Breast epithelium (tissue), 3 donors: ENCODE data around the gene UTP18.

ENCODE experiments used
- POLR2A ChIP-seq: fragments of 450-650 bp; IDR thresholded peaks from one replicate; pipeline ENCODE4 v1.6.1; 2016; ENCODE audit warnings: antibody characterized with exemption, mild to moderate bottlenecking, moderate library complexity
- TF ChIP-seq, protein P1 (sequence below), 3 donors: fragments of 450-650 bp; IDR thresholded peaks; one replicate each; pipeline ENCODE4 v1.5.1; 2016 to 2017; ENCODE audit warnings: antibody characterized with exemption in 3 of 3, mild to moderate bottlenecking in 3 of 3, moderate library complexity in 3 of 3

DNA sequence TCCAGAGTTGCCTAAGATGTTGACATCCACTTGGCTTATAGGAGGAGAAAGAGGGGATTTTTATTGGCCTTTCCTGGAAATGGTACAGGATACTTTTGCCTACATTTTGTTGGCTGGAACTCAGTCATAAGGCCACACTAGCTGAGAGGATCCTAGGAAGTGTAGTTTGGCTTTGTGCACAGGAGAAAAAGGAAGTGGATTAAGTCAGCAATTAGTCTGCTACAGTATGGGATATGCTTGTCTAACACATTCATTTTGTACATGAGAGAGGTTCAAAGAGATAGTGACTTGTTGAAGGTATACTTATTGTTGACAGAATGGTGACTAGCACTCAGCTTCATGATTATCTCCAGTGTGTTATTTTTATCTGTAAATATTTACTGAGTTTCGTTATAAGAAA is 10.3 kb downstream of the UTP18 start:
- TF ChIP-seq POLR2A, result no peak
- TF ChIP-seq, protein P1, sequence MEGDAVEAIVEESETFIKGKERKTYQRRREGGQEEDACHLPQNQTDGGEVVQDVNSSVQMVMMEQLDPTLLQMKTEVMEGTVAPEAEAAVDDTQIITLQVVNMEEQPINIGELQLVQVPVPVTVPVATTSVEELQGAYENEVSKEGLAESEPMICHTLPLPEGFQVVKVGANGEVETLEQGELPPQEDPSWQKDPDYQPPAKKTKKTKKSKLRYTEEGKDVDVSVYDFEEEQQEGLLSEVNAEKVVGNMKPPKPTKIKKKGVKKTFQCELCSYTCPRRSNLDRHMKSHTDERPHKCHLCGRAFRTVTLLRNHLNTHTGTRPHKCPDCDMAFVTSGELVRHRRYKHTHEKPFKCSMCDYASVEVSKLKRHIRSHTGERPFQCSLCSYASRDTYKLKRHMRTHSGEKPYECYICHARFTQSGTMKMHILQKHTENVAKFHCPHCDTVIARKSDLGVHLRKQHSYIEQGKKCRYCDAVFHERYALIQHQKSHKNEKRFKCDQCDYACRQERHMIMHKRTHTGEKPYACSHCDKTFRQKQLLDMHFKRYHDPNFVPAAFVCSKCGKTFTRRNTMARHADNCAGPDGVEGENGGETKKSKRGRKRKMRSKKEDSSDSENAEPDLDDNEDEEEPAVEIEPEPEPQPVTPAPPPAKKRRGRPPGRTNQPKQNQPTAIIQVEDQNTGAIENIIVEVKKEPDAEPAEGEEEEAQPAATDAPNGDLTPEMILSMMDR (IDR thresholded peaks at IDR 0.05), result no peak
